Testis (tissue), 3 donors: ENCODE data around the gene HSPA12A. TPM values are rescaled to one million over a fixed set of nuclear protein-coding genes. Genes with fewer than 3 reads are reported as not detected.

Source experiments
- DNase-seq: peaks from one replicate; pipeline ENCODE4 v3.0.0-alpha.2; 2019
- H3K27ac ChIP-seq, 2 donors: fragments of 200-600 bp; sonication (generic); one replicate each; pipeline ENCODE4 v1.5.1; 2019
- H3K27me3 ChIP-seq: fragments of 200-600 bp; sonication (generic); one replicate; pipeline ENCODE4 v1.5.1; 2019
- H3K36me3 ChIP-seq: fragments of 200-600 bp; sonication (generic); one replicate; pipeline ENCODE4 v1.5.1; 2017; ENCODE audit warnings: low read depth; ENCODE audit errors: missing control alignments
- H3K4me1 ChIP-seq: fragments of 200-600 bp; sonication (generic); one replicate; pipeline ENCODE4 v1.5.1; 2019
- H3K4me3 ChIP-seq, 2 donors: fragments of 200-600 bp; sonication (generic); one replicate each; pipeline ENCODE4 v1.5.1; 2017 to 2019
- H3K9me3 ChIP-seq: fragments of 200-600 bp; sonication (generic); one replicate; pipeline ENCODE4 v1.5.1; 2017
- CTCF ChIP-seq, 3 experiments: fragments of 450-650 bp in 2 of 3; fragments of 200-600 bp in 1 of 3; sonication (generic) in 1 of 3; IDR thresholded peaks; one replicate each; pipeline ENCODE4 v1.5.1; 2016 to 2019; ENCODE audit warnings: antibody characterized with exemption in 3 of 3, mild to moderate bottlenecking in 2 of 3, moderate library complexity in 1 of 3
- POLR2A ChIP-seq: fragments of 450-650 bp; IDR thresholded peaks from one replicate; pipeline ENCODE4 v1.6.1; 2017; ENCODE audit warnings: antibody characterized with exemption, mild to moderate bottlenecking, moderate library complexity
- WGBS, 2 donors: methylation state at CpG; one replicate each; pipeline ENCODE4 v1.1.5; 2018; 5-methylcytosine and 5-hydroxymethylcytosine counted together
- intact Hi-C: fragments of 100-400 bp; cut with DNase I; formaldehyde crosslinking; loops from one replicate; pipeline ENCODE4 v1.15.1; 2023; ENCODE audit warnings: low total_unique reads
- polyA plus RNA-seq: library from polyadenylated mRNA; stranded (reverse); fragments of 350-450 nt; fragmentation: Illumina TruSeq; extraction: RNeasy Lipid Tissue Mini Kit (QIAGEN cat#74804); gene quantifications from one replicate; pipeline ENCODE4 v1.2.3, GENCODE V29; 2014; ENCODE audit warnings: low read depth, low replicate concordance; ENCODE audit not compliant: insufficient read depth
- total RNA-seq, 2 donors: library from RNA; depleted of rRNA; stranded (reverse); fragments of >200 nt; gene quantifications; one replicate each; pipeline ENCODE4 v1.2.3, GENCODE V29; 2016

Gene HSPA12A
- total and polyA plus RNA-seq, 3 donors from 2014 or later = 20.9 to 34.6 (median 28.4) TPM

- intact Hi-C loops = no loop called here
- Histone ChIP-seq H3K9me3 (no peaks in the 10 kb centered on the region), H3K27me3 (no peaks in the 10 kb centered on the region), H3K4me1 (no peaks in the 10 kb centered on the region), H3K27ac (no peak overlapping the region), H3K36me3 (no peaks in the 10 kb centered on the region), H3K4me3 (no peak overlapping the region)
- DNase-seq = no peak
- TF ChIP-seq POLR2A = no peak
Observed at GRCh38 chr10:116636385-116636784, 106.0 kb downstream of the HSPA12A start.

- Histone ChIP-seq H3K27me3 (no peaks in the 10 kb centered on the region), H3K27ac (no peak overlapping the region), H3K9me3 (no peaks in the 10 kb centered on the region), H3K4me1 (no peaks in the 10 kb centered on the region), H3K36me3 (no peaks in the 10 kb centered on the region), H3K4me3 (no peak overlapping the region)
- intact Hi-C loops = no loop called here
- no peak for DNase-seq
- WGBS, 2 donors = 88 to 95% methylated on average over 11 of the region's 11 CpGs
- TF ChIP-seq CTCF (IDR thresholded peaks at IDR 0.05) = no peak
- TF ChIP-seq POLR2A = no peak
Observed at GRCh38 chr10:116634126-116634975, 108.0 kb downstream of the HSPA12A start.

- Histone ChIP-seq H3K27me3 (no peaks in the 10 kb centered on the region), H3K27ac (no peak overlapping the region), H3K4me3 (no peak overlapping the region), H3K9me3 (no peaks in the 10 kb centered on the region), H3K4me1 (no peaks in the 10 kb centered on the region), H3K36me3 (no peaks in the 10 kb centered on the region)
- 89 to 94% methylated on average over 8 of the region's 8 CpGs for WGBS, 2 donors
- intact Hi-C loops = no loop called here
- TF ChIP-seq CTCF (IDR thresholded peaks at IDR 0.05) = no peak
- no peak for TF ChIP-seq POLR2A
- DNase-seq = no peak
Observed at GRCh38 chr10:116633216-116633600, 109.2 kb downstream of the HSPA12A start.

- DNase-seq = no peak
- H3K4me3 ChIP-seq = no peak overlapping the region
Observed at GRCh38 chr10:116632596-116633215, 109.7 kb downstream of the HSPA12A start.

More at GRCh38 chr10:116632596-116633215, 109.7 kb downstream of the HSPA12A start:
- H3K4me1 ChIP-seq = no peaks in the 10 kb centered on the region
- intact Hi-C loops = no loop called here
- H3K9me3 ChIP-seq = no peaks in the 10 kb centered on the region
- no peaks in the 10 kb centered on the region for H3K27me3 ChIP-seq
- no peaks in the 10 kb centered on the region for H3K36me3 ChIP-seq
- TF ChIP-seq POLR2A = no peak
- no peak for TF ChIP-seq CTCF (IDR thresholded peaks at IDR 0.05)
- 85 to 91% methylated on average over 17 of the region's 17 CpGs for WGBS, 2 donors
- no peak overlapping the region for H3K27ac ChIP-seq
